Osteoblast (primary cell): ENCODE results near the gene HHAT. TPM values are rescaled to one million over a fixed set of nuclear protein-coding genes. Genes with fewer than 3 reads are reported as not detected.
A peak's percentile ranks its signal among the peaks of the same experiment; 100 is the strongest.

ENCODE experiments used
- DNase-seq: peaks from one replicate; pipeline ENCODE4 v3.0.0; 2011; ENCODE audit warnings: low spot score, mixed read lengths; ENCODE audit not compliant: insufficient read length; ENCODE audit errors: missing footprints
- H2AFZ ChIP-seq: 2 replicates; pipeline ENCODE4 v1.6.0; 2011; ENCODE audit warnings: mild to moderate bottlenecking, low read length
- H3K27ac ChIP-seq: 2 replicates; pipeline ENCODE4 v1.5.1; 2011; ENCODE audit warnings: mild to moderate bottlenecking, low read depth, low read length, moderate library complexity
- H3K27me3 ChIP-seq: 2 replicates; pipeline ENCODE4 v1.6.0; 2012; ENCODE audit warnings: mild to moderate bottlenecking, control low read depth, inconsistent platforms, low read length, moderate library complexity; ENCODE audit not compliant: insufficient read depth
- H3K36me3 ChIP-seq: 2 replicates; pipeline ENCODE4 v1.5.1; 2011; ENCODE audit warnings: mild to moderate bottlenecking, low read length, control low read depth, moderate library complexity; ENCODE audit not compliant: insufficient read depth
- H3K4me1 ChIP-seq: 2 replicates; pipeline ENCODE4 v1.5.1; 2011; ENCODE audit warnings: mild to moderate bottlenecking, low read length, control low read depth, moderate library complexity; ENCODE audit not compliant: insufficient read depth
- H3K4me2 ChIP-seq: 2 replicates; pipeline ENCODE4 v1.6.0; 2011; ENCODE audit warnings: mild to moderate bottlenecking, low read length; ENCODE audit not compliant: insufficient read depth
- H3K4me3 ChIP-seq: fragments of 200-600 bp; sonication (generic); 3 replicates; pipeline ENCODE4 v1.5.1; 2012; ENCODE audit warnings: mild to moderate bottlenecking, low read length, inconsistent platforms; ENCODE audit not compliant: insufficient read depth
- H3K79me2 ChIP-seq: 2 replicates; pipeline ENCODE4 v1.6.0; 2012; ENCODE audit warnings: mild to moderate bottlenecking, low read length, control low read depth, inconsistent platforms; ENCODE audit not compliant: insufficient read depth
- H3K9me3 ChIP-seq: 2 replicates; pipeline ENCODE4 v1.5.1; 2011; ENCODE audit warnings: low read depth, low read length, control low read depth
- H4K20me1 ChIP-seq: 2 replicates; pipeline ENCODE4 v1.6.0; 2012; ENCODE audit warnings: mild to moderate bottlenecking, low read length, control low read depth; ENCODE audit not compliant: insufficient read depth
- total RNA-seq: library from RNA; depleted of rRNA; stranded (reverse); fragments of >200 nt; gene quantifications from 2 replicates; pipeline ENCODE4 v1.2.3, GENCODE V29; 2012
- TF ChIP-seq, protein P1 (sequence below): IDR thresholded peaks from 2 replicates; pipeline ENCODE4 v1.5.1; 2011; ENCODE audit warnings: mild to moderate bottlenecking, low read depth, low read length, moderate library complexity; ENCODE audit errors: extremely low read depth

HHAT gene
- total RNA-seq, 1 donor, result 5.1 TPM

GRCh38 chr1:210407887-210408252 is 79.2 kb downstream of the HHAT start:
- TF ChIP-seq, protein P1, sequence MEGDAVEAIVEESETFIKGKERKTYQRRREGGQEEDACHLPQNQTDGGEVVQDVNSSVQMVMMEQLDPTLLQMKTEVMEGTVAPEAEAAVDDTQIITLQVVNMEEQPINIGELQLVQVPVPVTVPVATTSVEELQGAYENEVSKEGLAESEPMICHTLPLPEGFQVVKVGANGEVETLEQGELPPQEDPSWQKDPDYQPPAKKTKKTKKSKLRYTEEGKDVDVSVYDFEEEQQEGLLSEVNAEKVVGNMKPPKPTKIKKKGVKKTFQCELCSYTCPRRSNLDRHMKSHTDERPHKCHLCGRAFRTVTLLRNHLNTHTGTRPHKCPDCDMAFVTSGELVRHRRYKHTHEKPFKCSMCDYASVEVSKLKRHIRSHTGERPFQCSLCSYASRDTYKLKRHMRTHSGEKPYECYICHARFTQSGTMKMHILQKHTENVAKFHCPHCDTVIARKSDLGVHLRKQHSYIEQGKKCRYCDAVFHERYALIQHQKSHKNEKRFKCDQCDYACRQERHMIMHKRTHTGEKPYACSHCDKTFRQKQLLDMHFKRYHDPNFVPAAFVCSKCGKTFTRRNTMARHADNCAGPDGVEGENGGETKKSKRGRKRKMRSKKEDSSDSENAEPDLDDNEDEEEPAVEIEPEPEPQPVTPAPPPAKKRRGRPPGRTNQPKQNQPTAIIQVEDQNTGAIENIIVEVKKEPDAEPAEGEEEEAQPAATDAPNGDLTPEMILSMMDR, result no peak
- Histone ChIP-seq H3K4me3 (no peak overlapping the region), H3K9me3 (no peaks in the 10 kb centered on the region), H3K27me3 (no peaks in the 10 kb centered on the region), H3K27ac (no peak overlapping the region), H3K4me1 (no peaks in the 10 kb centered on the region), H3K4me2 (no peak overlapping the region), H2AFZ (no peak overlapping the region), H3K79me2 (no peaks in the 10 kb centered on the region), H4K20me1 (no peaks in the 10 kb centered on the region), H3K36me3 (no peaks in the 10 kb centered on the region)
- no peak for DNase-seq

DNA sequence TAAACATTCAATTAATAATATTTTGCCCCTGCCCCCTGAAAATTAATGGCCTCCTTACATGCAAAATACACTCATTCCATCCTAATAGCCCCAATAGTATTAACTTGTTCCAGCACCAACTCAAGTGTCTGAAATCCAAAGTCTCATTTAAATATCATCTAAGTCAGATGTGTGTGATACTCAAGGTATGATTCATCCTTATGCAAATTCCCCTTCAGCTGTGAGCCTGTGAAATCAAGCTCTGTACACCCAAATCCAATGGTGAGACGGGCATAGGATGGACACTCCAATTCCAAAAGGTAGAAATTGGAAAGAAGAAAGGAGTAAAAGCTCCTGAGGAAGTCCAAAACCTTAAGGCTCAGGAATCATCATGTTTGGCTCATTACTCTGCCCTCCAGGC is 83.5 kb downstream of the HHAT start:
- H3K79me2 ChIP-seq, result no peaks in the 10 kb centered on the region
- H3K36me3 ChIP-seq, result no peaks in the 10 kb centered on the region
- no peaks in the 10 kb centered on the region for H3K4me1 ChIP-seq
- DNase-seq, result no peak
- H3K4me3 ChIP-seq, result no peak overlapping the region
- no peaks in the 10 kb centered on the region for H3K9me3 ChIP-seq
- no peaks in the 10 kb centered on the region for H4K20me1 ChIP-seq
- H3K27me3 ChIP-seq, result no peaks in the 10 kb centered on the region
- TF ChIP-seq, protein P1, result no peak
- H2AFZ ChIP-seq, result no peak overlapping the region
- H3K27ac ChIP-seq, result no peak overlapping the region
- no peak overlapping the region for H3K4me2 ChIP-seq

GRCh38 chr1:210413951-210414350 is 85.2 kb downstream of the HHAT start:
- no peaks in the 10 kb centered on the region for H4K20me1 ChIP-seq
- H3K27me3 ChIP-seq, result no peaks in the 10 kb centered on the region
- H3K4me3 ChIP-seq, result no peak overlapping the region
- no peaks in the 10 kb centered on the region for H3K4me1 ChIP-seq
- H3K36me3 ChIP-seq, result no peaks in the 10 kb centered on the region
- DNase-seq, result no peak
- H3K79me2 ChIP-seq, result no peaks in the 10 kb centered on the region
- H3K4me2 ChIP-seq, result no peak overlapping the region
- H3K27ac ChIP-seq, result peak overlapping the region; percentile 39
- no peaks in the 10 kb centered on the region for H3K9me3 ChIP-seq
- TF ChIP-seq, protein P1, result no peak
- no peak overlapping the region for H2AFZ ChIP-seq

DNA sequence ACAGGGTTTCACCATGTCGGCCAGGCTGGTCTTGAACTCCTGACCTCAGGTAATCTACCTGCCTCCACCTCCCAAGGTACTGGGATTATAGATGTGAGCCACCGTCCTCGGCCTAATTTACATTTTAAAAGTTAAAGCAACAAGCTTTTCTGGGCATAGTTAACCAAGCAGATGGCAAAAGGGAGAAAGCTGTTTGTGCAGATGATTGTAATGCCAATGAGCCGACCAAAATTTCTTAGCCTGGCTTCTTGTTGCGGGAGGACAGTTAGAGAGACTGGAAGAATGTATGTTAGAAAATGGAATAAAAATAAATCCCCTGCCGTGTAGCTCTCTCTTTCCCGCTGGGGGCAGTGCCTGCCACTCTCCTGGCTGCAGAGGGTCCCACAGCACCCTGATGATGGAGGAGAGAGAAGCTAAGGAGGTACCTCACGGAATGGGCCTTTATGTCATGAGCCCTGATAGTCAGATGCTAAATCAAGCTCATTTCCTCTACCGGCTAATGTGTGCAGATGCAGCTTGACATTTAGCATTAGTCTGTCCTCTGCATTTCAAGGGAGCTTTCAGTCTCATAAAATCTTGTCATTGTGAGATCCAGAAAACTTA is 87.2 kb downstream of the HHAT start:
- Histone ChIP-seq H4K20me1 (no peaks in the 10 kb centered on the region), H3K4me2 (no peak overlapping the region), H3K4me3 (no peak overlapping the region), H3K27me3 (no peaks in the 10 kb centered on the region), H3K36me3 (no peaks in the 10 kb centered on the region), H2AFZ (peak overlapping the region; percentile 10), H3K27ac (no peak overlapping the region), H3K4me1 (no peaks in the 10 kb centered on the region), H3K9me3 (no peaks in the 10 kb centered on the region), H3K79me2 (no peaks in the 10 kb centered on the region)
- peak; percentile 52 for DNase-seq
- TF ChIP-seq, protein P1, result no peak
